A673 (cell line): ENCODE measurements around the gene IL19.

Experiments used
- EZH2 ChIP-seq: fragments of 200-600 bp; sonication (generic); IDR thresholded peaks from 2 replicates; pipeline ENCODE4 v1.6.1; 2017; ENCODE audit warnings: borderline replicate concordance, low read depth, mild to moderate bottlenecking, mixed read lengths, antibody characterized with exemption, low read length; ENCODE audit not compliant: poor library complexity, severe bottlenecking
- TF ChIP-seq, protein P1 (sequence below): fragments of 300-800, 200-600 bp; sonication (generic); conservative IDR thresholded peaks from 2 replicates; pipeline ENCODE4 v1.5.1; 2017; ENCODE audit warnings: low read depth, mild to moderate bottlenecking, antibody characterized with exemption, low read length, moderate library complexity, mixed read lengths

- TF ChIP-seq EZH2: no peak
- TF ChIP-seq, protein P1, sequence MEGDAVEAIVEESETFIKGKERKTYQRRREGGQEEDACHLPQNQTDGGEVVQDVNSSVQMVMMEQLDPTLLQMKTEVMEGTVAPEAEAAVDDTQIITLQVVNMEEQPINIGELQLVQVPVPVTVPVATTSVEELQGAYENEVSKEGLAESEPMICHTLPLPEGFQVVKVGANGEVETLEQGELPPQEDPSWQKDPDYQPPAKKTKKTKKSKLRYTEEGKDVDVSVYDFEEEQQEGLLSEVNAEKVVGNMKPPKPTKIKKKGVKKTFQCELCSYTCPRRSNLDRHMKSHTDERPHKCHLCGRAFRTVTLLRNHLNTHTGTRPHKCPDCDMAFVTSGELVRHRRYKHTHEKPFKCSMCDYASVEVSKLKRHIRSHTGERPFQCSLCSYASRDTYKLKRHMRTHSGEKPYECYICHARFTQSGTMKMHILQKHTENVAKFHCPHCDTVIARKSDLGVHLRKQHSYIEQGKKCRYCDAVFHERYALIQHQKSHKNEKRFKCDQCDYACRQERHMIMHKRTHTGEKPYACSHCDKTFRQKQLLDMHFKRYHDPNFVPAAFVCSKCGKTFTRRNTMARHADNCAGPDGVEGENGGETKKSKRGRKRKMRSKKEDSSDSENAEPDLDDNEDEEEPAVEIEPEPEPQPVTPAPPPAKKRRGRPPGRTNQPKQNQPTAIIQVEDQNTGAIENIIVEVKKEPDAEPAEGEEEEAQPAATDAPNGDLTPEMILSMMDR: no peak
Measured at GRCh38 chr1:206829875-206830274, 59.3 kb downstream of the IL19 start.
